HG02981 (cell line): ENCODE results near the gene MRGPRE.

Experiments
- ATAC-seq: cut with Tn5 transposase; IDR thresholded peaks from one replicate; pipeline ENCODE4 v1.9.1; 2021; ENCODE audit warnings: mild to moderate bottlenecking, moderate library complexity; ENCODE audit not compliant: unreplicated experiment

The MRGPRE gene

DNA sequence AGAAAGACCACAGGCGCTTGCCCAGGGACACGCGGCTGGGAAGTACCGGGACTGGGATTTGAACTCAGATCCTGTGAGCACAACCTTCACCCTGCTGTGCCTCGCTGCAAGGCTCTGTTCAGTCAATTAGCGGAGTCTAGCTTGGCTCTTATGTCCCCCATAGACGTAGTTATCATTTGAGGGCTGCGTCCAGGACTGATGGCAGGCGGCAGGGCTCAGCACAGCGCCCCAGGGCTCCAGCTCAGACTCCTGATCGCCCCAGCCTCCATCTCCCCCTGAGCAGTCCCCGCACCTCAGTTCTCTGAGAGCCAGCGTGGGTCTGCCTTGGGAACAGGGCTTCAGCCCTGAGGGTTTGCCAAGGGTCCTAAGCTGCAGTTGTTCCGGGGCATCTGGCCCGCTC is 33.4 kb downstream of the MRGPRE start:
- ATAC-seq = no peak

- no peak for ATAC-seq
These were observed 34.2 kb downstream of the MRGPRE start for GRCh38 chr11:3197878-3198528.

DNA sequence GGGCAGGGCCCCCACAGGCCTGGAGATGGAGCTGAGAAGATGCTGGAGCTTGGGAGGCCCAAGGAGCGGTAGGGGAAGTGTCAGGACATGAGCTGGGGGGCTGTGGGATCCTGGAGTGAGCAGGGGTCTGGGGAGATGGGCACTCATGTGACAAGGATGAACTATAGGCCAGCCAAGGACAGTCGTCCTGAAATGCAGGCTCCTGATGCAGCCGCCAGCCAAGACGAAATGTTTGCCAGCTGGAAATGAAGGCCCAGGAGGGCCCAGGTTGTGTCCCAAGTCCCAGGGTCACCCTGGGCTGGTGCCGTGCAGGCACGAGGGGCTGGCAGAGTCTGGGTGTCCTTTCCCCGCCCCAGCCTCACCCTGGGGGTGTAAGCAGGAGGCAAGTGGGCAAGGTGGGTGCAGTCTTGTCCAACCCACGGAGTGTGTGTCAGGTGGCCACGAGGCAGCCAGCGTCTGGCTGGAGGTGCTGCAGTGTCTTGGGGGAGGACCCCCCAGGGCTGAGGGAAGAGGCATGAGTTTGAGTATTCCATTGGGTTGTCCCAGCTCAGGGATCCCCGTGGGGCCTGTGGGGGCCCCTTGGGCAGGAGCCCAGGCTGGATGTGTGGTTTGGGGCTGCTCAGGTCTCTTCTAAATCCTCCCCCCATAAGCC is 35.0 kb downstream of the MRGPRE start:
- no peak for ATAC-seq

- ATAC-seq = no peak
These were observed 35.8 kb downstream of the MRGPRE start for GRCh38 chr11:3196161-3197043.

DNA sequence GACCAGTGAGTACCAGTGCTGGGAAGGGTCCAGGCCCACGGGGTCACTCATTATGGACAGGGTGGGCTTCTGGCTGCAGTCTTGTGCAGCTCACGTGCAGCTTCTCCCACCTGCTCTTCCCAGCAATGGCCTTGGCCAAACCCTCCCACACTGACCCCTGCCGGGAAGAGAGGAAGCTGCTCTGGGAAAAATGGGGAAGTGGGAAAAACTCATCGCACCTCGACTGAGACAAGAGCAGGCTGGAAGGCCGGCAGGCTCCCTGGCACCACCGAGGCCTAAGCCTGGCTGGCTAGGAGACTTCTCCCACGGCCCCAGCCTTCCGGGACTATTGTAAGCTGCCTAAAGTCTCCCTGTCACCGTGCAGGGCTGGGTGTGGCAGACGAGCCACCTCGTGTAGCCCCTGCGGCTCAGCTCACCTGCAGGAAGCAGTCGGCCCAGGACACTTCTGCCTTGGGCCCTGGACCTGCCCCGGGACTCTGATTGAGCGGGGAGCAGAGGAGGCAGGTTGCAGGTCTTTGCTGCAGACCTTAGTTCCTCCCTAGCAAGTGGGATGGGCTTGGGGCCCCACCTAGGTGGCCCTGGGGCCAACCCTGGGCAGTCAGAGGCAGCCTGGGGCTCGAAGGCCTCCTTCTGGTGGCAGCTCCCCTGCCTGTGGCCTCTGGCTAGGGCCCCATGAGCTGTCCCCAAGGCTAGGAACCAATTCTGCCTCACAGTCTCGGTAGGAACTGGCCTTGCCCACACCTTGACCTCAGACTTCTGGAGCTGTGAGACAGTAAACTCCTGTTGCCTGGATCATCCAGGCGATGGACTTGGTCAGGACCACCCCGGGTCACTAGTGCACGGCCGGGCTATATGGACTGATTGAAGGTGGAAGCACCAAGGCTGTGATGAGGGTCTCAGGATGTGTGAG is 36.7 kb downstream of the MRGPRE start:
- no peak for ATAC-seq

DNA sequence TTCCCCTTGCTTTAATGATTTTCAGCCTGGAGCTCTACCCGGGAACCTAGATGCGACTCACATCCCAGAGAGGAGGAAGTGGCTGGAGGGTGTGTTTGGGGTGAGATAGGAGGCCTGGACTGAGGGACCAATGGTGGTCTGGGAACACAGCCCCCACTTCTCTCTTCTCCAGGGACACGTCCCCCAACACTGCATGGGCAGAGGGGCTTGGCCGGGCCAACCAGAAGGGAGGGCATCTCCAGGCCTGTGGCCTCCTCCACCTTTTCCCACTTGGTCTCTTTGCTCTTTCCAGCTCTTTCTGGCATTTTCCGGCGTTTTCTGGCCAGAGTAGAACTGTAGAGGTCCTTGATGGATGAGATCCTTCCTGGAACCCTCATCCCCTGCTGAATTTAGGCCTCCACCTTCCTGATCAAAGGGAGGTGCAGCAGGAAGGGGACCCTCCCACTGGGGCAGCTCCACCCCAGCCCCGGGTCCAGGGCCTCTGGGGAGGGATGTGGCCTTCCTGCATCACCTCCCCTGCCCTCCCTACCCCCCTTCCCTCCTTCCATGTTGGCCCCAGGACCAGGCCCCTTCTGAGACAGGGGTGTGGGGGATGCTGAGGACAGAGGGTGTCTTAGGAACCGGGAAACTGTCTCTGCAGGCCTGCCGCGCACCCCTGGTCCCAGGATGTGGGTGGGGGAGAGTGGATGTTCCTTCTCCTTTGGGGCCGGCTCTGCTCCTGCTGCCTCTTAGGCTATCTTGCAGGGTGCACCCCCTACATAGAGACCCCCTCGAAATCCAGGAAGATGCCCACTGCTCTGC is 38.0 kb downstream of the MRGPRE start:
- no peak for ATAC-seq

DNA sequence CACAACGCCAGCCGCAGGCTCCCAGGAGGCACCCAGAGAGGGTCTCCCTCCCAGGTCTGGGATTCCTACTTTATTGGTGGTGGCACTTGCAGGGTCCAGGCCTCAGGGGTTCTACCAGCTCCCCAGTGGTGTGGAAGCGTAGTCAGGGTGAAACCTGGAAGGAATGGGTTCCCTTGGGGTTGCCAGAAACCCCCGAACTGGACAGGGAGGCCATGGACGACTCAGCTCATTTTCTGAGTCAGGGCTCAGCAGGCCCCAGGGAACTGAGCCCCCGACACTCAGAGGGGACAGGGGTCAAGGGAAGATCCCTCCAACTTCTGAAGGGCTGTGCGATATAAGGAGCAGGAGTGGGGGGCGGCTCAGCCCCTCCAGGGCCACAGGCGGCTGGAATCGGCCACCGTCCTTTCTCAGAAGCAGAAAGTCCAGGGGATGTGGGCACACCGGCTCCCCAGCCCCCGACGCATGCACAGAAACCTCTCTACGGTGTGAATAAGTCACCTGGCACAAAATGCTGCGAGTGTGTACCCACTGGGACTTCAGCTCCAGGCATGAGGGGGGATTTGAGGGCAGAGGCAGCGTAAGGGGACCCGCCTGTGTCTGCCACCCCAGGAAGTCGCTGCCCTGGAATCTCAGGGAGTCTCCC is 38.7 kb downstream of the MRGPRE start:
- ATAC-seq = no peak

DNA sequence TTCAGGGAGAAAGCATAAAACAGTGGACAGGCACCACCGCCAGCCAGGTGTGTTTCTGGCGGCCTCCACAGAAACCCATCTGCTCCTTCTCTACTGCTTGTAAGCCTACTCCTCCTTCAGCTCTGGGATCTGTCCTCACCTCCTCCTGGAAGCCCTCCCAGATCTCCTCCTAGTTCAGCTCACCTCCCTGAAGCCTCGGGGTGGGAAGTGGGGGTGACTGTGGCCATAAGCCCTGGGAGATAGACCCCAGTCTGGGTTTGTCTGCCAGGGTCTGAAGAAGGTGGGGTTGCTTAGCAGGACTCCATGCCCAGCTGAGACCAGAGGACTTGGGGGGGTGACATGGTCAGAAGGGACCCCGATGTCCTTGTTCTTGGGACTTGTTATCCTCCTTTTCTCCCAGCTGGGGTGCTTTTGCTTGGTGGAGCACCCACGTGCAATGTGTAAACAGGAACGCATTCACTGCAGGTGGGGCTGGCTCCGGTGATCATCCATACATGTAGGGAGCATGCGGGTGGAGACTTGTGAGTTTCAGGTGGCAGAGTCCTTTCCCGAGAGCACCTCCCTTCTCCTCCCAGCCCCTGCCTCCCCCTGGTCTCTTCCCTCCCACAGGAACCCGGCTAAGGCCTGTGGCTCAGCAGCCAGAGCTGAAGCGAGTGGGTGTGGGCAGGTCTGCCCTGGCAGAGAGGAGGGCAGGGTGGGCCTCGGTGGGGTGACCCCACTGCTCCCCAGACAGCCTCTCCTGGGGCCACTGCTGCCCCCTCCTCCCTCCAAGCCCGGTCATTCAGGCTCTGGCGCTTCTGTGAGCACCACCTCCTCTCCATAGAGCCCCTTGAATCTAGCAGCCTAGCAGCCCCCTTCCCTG is 39.5 kb downstream of the MRGPRE start:
- ATAC-seq = no peak

- no peak for ATAC-seq
These were observed 40.5 kb downstream of the MRGPRE start for GRCh38 chr11:3191586-3192324.

GRCh38 chr11:3190600-3190999 is 41.6 kb downstream of the MRGPRE start:
- no peak for ATAC-seq

DNA sequence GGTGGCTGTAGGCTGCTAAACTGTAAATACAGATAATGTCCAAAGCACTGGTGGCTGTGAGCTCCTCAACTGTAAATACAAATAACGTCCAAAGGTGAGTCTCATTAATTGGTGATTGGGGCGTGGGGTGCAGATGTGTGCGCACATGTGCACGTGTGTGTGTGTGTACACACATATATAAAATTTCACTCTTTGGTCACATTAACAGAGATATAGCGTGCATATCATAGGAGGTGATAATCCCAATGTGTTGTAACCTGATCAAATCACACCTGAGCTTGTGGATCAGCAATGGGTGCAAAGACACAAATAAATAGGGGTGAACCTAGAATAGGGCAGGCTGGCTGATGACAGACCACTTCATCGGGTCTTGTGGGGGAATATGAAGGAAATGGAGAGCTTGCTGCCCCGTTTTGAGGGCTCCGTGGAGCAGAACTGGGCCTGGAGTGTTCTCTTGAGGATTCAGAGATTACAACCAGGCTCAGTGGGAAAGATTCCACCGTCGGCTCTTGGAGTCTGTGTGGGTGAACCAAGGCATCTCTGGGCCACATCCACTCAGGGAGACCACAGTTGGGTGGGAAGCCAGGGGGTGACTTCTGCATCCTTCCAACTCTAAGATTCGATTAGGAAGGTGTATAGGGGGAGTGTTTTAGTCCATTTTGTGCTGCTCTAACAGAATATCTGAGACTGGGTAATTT is 42.2 kb downstream of the MRGPRE start:
- ATAC-seq = no peak

DNA sequence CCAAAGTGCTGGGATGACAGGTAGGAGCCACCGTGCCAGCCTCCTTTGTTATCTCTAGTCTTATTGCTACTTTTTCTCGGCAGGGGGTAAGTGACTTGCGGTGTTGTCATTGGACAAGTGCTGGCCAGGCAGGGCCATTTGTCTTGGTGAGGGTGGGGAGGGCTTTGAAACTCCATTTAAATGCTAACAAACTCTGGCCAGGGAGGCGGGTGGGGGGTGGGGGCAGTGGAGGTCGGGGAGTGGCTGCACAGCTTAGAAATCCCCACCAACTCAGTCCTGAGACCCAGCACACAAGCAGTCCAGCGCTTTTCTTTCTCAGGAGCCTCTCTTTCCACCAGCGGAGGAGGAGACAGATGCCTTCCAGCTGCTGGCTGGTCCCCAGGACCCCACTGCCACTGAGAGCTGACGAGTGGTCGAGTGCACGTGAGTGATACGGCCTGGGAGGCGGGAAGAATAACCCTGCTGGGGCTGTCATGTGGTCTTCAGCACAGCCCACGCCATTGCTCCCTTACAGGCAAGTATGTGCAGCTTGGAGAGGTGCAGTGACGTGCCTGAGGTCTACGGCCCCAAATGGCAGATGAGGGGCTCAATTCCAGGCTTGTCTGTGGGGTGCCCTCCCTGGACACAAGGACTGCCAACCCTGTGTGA is 42.9 kb downstream of the MRGPRE start:
- no peak for ATAC-seq

- ATAC-seq = no peak
These were observed 43.6 kb downstream of the MRGPRE start for GRCh38 chr11:3188496-3189195.

DNA sequence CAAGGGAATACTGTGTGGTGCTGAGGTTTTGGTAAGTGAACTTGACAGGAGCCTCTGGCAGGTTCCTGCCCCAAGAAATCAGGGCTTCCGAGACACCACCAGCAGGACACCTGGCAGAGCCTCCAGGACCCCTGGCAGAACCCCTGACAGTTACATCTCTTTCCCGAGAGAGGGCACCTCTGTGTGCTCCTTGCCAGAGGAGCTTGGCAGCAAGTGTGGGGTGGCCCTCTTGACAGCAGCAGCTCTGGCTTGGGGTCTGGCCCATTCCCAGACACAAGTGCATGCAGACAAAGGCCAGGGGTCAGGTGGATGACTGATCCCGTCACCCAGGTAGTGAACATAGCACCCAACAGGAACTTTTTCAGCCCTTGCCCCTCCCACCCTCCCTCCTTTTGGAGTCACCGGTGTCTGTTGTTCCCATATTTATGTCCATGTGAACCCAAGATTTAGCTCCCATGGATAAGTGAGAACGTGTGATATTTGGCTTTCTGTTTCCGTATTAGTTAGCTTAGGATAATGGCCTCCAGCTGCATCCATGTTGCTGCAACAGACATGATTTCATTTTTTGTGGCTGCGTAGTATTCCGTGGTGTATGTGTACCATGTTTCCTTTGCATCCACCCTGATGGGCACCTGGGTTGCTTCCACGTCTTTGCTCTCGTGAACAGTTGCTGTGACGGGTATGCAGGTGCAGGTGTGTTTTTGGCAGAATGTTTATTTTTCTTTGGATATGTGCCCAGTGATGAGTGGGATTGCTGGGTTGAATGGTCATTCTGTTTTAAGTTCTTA is 45.9 kb downstream of the MRGPRE start:
- no peak for ATAC-seq

DNA sequence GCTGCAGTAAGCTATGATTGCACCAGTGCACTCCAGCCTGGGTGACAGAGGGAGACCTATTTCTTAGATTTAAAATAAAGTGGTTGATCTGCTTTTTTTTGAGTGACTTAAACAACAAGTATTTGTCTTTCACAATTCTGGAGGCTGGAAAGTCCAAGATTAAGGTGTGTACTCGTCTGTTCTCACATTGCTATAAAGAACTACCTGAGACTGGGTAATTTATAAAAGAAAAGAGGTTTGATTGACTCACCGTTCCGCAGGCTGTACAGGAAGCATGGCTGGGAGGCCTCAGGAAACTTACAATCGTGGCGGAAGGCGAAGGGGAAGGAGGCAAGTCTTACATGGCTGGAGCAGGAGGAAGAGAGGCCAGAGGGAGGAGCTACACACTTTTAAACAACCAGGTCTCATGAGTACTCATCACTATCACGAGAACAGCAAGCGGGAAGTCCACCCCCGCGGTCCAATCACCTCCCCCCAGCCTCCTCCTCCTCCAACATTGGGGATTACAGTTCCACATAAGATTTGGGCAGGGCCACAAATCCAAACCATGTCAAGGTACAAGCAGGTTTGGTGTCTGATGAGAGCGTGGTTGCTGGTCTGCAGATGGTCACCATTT is 47.4 kb downstream of the MRGPRE start:
- no peak for ATAC-seq
